Limb (tissue), 2 donors: ENCODE data around the gene LGR6.
A peak's percentile ranks its signal among the peaks of the same experiment; 100 is the strongest.

Experiments used
- DNase-seq, 2 donors: peaks; one replicate each; pipeline ENCODE4 v3.0.0-alpha.2; 2016; ENCODE audit errors: extremely low spot score in 2 of 2

Gene LGR6

DNA sequence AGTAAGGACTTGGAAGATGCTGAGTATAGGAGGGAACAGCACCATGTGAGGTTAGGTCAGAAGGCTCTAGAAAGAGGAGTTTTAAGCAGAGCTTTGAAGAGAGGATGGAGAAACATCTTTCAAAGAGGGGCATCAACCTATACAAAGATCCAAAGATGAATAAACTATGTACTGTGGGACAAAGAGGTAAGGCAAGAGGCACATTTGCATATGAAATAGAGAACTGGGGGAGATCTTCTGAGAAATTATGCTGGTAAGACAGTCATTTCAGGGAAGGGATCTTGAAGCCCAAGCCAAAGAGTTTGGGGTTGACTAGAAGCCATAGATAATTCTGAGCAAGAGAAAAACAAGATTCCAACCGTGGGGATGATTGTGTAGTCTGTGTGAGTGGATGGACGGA lies 70.0 kb downstream of the LGR6 start:
- DNase-seq = no peak

DNA sequence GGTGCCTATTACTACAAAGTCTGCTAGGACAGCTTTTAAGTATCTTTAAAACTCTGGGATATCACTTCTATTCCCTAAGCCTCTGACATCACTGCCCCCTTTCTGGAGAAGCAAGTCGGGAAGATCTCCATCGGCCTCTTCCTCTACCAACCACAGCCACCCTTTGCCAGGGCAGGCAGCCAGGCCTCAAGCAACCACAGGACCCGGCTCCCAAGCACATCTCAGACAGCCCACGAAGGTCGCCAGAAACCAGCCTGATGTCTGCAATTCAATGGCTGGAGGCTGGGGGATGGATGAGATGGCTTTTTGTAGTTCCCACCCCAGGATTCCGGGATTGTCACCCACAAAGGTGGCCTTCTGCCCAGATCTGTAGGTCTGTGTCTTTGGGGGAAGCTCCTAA lies 70.7 kb downstream of the LGR6 start:
- DNase-seq = no peak

DNA sequence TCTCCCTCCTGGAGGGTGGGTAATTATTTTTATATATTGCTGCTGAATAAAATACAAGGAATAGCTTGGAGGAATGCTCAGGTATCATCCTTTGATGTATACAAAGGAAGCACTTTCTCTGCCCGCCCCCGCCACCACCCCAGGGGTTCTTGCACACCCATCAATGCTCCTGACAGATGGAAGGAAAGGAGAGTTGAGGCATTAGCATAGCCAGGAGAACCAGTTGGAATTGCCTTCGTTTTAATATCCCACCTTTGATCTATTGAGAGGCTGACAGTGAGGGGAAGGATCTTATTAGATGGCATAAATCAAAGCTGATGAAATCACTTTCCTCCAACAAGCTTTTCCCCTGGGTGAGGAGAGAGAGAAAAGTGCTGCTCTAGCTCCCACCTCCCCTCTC lies 71.1 kb downstream of the LGR6 start:
- DNase-seq = no peak

DNA sequence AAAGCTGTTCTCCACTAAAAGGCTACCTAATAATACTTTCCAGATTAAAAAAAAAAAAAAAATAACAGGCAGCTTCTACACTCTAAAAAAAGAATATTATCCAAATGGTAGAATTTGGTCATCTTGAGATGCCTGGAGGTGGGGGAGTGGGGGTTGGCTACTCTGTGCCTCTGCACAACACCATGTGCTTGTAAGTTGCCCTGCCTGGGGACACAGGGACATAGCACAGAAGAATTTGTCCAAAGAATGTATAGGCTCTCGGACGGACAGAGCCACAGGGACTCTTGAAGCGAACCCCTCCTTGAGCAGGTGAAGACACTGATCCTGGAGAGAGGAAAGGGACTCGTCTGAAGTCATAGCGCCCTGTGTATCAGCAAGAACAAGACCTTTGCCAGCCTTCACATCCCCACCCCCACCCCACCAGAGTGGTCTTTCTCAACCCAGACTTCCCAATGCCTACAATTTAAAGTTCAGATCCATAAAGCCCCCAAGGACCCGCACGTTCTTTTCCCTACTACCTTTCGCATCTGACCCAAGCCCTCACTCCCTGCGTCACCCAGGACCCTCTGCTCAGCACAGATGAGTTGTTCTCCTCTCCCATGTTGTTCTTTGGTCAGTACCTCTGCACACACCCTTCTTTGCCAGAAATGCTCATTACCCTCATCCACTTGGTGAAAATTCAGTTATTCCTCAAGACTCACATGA lies 72.6 kb downstream of the LGR6 start:
- no peak for DNase-seq

DNA sequence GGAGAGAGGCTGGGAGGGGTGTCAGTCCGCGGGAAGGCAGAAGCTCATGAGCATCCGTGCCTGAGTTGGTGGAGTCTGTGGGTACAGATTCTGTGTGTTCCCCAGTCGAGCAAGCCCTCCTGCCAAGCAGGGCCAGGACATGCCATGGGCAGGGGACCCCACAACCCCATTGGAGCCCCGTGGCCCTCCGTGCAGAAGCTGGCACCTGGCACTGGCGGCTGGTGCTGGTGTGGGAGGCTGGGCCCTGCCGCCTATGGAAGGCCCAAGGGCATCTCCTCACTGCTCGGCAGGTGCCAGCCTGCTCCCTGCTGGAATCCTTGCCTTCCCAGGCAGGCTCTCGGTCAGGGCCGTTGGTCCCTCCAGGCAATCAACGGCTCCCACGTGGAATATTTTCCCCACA lies 74.4 kb downstream of the LGR6 start:
- no peak for DNase-seq

GRCh38 chr1:202268817-202269216 lies 75.2 kb downstream of the LGR6 start:
- no peak for DNase-seq

- no peak for DNase-seq
These were observed 77.3 kb downstream of the LGR6 start for GRCh38 chr1:202270871-202271326.

GRCh38 chr1:202272103-202272845 lies 78.7 kb downstream of the LGR6 start:
- no peak for DNase-seq

DNA sequence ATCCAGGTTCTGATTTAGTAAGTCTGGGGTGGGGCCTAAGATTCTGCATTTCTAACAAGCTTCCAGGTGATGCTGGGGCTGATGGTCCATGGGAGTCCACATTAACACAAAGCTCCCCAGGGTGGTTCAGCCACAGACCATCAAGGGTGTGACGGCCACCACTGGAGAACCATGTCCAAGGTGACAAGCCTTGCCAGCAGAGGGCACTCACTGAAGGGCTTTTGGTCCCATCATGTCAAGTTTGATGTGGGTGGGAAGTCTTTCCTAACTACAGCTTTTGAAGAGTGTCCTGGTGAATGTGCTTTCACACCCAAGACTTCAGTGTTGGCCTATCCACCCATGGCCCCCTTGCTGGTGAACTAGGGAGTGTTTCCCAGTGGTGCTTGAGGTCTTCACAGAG lies 81.0 kb downstream of the LGR6 start:
- DNase-seq = no peak

GRCh38 chr1:202275061-202275770 lies 81.6 kb downstream of the LGR6 start:
- no peak for DNase-seq

DNA sequence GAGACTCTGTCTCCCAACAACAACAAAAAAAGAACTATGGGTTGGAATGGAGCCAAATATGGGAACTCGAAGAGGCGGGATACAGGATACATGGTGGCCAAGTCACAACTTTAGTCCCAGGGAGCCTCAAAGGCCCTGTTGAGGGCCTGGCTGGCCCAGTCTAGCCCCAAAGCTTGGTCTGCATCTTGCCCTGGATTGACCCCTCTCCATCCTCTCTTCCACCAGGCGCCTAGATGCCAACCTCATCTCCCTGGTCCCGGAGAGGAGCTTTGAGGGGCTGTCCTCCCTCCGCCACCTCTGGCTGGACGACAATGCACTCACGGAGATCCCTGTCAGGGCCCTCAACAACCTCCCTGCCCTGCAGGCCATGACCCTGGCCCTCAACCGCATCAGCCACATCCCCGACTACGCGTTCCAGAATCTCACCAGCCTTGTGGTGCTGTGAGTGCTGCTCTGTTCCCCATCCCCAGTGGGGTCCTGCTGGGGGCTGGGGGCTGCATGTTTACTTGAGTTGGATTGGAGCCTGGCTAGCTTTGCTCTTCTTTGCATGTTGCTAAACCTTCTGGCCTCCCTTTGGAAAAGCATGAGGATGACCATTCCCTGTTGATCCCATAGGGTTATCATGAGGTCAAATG lies 82.6 kb downstream of the LGR6 start:
- no peak for DNase-seq

DNA sequence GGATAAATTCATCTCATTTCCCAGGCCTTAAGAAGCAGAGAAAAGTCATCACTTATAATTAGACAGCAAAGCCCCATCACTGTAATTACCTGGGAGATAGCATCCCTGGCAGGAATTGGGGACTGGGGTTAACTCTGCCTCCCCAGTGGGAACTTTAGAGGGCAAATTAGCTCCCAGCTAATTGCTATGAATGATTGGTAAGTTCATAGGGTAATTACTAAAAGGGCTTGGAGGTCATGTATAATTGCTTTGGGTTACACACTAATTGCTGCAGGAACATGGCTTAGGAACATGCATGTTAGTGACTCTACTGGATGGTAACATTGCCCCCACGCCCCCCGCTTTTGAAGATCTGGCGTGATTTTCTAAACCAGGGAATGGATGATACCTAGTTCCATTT lies 83.3 kb downstream of the LGR6 start:
- no peak for DNase-seq

DNA sequence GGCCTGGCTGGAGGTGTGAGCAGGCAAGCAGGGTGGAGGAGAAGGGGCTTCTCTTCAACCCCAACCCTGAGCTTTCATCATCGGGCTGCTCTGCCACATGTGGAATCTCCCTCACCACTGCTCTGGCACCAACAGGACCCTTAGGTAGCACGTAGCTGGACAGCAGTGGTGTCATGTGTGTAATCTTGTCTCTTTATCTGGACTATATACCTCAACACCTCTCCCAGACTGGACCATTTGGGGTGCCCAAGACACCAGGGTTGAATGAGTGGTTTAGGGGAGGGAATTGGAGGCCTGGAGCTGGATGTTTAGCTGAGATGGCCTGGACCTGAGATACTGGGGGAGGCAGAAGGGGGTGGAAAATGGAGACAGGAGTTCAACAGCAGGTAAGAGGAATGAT lies 85.2 kb downstream of the LGR6 start:
- no peak for DNase-seq

GRCh38 chr1:202279806-202280205 lies 86.2 kb downstream of the LGR6 start:
- DNase-seq = no peak

DNA sequence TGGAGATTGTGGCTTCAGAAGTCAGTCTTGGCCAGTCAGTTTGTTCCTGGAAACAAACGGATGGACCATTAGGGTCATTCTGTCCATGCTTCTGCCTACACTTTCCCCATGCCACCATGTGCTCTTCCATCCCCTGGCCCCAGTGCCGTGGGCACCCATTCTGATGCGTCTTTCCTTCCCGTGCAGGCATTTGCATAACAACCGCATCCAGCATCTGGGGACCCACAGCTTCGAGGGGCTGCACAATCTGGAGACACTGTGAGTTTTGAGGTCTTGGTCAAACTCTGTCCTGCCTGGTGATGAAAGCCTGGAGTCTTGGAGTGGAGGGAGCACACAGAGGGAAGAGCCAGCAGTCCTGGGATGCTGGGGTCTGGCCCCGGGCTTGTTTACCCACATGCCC lies 87.0 kb downstream of the LGR6 start:
- DNase-seq = no peak

GRCh38 chr1:202281316-202282024 lies 87.9 kb downstream of the LGR6 start:
- DNase-seq = no peak

GRCh38 chr1:202282025-202282371 lies 88.4 kb downstream of the LGR6 start:
- no peak for DNase-seq

DNA sequence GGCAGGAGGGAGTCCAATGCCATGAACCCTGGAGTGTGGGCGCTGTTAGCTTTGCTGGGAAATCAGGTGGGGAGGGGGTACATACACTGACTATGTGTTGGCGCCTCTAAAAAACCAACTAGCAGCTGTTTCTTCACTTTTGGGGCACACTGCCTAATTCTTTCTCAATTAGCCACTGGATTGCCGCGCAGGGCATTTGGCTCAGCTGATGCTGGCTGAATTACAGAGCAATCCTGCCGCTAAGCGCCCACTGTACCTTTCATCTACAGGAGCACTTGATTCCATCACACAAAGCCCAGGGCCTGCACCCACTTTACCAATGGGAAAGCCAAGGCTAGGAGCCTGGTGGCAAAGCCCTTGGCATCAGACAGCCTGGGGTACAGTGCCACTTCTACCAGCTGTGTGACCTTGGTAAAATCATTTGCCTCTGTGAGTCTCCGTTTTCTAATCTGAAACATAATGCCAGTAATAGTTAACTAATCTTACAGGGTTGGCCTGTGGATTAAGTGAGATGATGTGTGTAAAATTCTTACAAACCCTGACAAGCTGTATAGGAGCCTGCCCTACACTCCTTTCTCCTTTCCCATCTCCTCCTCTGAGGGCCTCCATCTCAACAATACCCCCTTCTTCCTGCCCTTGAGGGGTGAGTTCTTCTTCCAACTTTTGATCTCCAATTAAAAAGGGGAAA lies 89.1 kb downstream of the LGR6 start:
- DNase-seq = no peak

GRCh38 chr1:202283379-202283844 lies 89.8 kb downstream of the LGR6 start:
- peak in 1 of 2 donors; percentile 68 for DNase-seq

DNA sequence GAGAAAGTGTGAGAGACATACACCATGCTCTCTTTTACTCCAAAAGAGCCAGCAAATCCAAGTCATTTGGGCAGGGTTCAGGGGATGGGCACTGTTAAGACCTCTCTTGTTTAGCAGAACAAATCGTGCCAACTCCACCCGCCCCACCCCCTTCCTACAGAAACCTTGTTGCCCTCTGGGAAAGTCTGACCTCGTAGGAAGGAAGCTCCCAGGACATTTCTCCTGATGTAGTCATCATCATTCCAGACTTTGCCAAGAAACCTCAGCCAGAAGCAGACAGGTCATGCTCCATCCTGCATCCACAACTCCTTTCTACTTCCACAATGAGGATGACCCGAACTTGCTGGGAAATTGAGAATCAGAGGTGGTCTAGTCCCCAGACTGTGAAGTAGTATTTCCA lies 90.4 kb downstream of the LGR6 start:
- no peak for DNase-seq

GRCh38 chr1:202285908-202286307 lies 92.3 kb downstream of the LGR6 start:
- no peak for DNase-seq
